ENCODE measurements around the gene POLE.
A peak's percentile ranks its signal among the peaks of the same experiment; 100 is the strongest.

The POLE gene

DNA sequence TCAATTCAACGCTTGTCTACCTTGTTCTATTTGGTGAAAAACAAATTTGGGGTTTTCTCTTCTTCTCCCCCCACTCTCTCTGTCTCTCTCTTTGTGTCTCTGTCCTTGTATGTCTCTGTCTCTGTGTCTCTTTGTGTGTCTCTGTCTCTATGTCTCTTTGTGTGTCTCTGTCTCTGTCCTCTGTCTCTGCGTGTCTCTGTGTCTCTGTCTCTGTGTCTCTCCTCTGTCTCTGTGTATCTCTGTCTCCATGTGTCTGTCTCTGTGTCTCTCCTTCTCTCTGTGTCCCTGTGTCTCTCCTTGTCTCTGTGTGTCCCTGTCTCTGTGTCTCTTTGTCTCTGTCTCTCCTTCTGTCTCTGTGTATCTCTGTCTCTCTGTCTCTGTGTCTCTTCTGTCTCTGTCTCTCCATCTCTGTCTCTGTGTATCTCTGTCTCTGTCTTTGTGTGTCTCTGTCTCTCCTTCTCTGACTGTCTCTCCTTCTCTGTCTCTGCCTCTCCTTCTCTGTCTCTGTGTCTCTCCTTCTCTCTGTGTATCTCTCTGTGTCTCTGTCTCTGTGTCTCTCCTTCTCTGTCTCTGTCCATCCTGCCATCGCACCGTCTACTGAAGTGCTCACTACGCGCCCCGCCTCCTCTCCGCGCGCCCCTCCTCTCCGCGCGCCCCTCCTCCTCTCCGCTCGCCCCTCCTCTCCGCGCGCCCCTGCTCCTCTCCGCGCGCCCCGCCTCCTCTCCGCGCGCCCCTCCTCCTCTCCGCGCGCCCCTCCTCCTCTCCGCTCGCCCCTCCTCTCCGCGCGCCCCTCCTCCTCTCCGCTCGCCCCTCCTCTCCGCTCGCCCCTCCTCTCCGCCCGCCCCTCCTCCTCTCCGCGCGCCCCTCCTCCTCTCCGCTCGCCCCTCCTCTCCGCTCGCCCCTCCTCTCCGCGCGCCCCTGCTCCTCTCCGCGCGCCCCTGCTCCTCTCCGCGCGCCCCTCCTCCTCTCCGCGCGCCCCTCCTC, 89.5 kb downstream of the POLE start:
- no peak for DNase-seq (ENCODE audit: low read depth in 2 of 2)

DNA sequence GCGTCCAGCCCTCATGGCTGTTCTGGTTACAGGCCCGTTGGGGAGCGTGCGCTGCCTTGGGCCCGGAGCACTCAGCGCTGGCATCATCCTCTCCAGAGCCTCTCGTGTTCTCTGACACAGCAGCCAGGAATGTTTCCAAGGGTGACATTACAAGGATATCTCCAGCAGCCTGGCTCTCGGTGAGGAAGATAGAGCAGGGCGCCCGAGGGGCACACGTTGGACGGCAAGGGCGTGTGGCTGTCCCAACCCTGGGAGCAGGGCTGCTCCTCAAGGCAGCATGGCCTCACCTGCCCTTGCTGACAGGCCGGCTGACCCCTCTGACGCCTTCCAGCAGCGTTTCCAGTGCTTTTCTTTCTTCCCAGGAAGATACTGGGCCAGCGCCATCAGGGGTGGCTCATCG, 91.1 kb downstream of the POLE start:
- no peak for DNase-seq (ENCODE audit: low read depth in 2 of 2)

DNA sequence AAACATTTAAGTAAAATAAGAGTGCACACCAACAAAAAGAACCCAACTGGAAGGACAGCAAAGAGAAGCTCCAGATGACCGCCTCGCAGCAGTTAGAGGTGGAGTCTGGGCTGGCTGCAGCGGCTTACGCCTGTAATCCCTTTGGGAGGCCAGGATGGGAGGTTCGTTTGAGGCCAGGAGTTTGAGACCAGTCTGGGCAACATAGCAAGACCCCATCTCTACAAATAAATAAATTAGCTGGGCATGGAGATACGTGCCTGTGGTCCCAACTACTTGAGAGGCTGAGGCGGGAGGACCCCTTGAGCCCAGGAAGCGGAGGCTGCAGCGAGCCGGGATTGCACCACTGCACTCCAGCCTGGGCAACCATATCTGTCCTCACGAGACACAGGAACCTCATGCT, 92.0 kb downstream of the POLE start:
- no peak for DNase-seq (ENCODE audit: low read depth in 2 of 2)

DNA sequence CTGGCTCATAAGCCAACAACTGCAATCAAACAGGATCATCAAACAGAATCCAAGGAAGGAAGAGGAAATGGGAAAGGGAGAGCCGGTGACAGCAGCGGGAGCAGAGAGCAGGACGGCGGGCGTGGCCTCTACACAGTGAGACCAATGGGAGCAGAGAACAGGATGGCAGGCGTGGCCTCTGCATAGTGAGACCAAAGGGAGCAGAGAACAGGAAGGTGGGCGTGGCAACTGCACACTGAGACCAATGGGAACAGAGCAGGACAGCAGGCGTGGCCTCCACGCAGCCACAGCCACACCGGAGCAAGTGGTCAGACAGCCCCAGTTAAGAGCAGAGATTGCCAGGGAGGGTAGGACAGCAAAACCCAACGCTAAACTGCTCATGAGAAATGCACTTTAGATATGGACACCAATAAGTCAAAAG, 93.2 kb downstream of the POLE start:
- peak; percentile 14 to 31 for DNase-seq (ENCODE audit: low read depth in 2 of 2)

DNA sequence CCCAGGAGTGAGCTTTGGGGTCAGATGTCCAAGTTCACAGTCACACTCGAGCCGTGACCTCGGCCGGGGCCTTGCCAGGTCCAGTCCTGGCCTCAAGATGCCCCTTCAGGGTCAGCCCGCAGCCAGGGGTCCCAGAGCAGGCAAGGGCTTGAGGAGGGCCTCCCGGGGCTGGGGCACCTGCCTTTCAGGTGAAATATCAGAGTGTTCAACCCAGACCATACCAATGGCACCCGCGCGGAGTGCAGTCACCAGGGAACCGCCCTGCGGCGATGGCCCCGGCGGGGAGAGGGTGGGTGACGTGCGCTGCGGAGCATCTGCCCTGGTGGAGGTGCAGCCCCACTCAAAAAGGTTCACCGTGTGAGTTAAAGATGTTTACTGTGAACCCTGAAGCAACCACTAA, 93.6 kb downstream of the POLE start:
- DNase-seq (ENCODE audit: low read depth in 2 of 2) = no peak

DNA sequence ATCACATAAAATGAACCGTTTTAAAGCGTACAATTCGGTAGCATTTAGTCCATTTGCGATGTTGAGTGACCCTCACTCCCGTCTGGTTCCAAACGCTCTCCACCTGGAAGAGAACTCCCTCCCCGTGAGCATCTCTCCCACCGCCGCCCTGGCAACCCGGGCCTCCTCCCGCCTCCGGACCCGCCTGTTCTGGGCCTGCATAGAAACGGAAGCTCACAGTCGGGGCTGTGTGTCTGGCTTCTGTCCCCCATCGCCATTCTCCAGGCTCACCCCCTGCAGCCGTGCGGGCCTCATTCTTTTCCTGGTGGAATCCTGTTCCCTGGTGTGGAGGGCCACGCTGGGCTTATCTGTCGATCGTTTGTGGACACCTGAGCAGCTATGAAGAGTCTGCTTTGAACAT, 94.1 kb downstream of the POLE start:
- DNase-seq (ENCODE audit: low read depth in 2 of 2) = no peak

DNA sequence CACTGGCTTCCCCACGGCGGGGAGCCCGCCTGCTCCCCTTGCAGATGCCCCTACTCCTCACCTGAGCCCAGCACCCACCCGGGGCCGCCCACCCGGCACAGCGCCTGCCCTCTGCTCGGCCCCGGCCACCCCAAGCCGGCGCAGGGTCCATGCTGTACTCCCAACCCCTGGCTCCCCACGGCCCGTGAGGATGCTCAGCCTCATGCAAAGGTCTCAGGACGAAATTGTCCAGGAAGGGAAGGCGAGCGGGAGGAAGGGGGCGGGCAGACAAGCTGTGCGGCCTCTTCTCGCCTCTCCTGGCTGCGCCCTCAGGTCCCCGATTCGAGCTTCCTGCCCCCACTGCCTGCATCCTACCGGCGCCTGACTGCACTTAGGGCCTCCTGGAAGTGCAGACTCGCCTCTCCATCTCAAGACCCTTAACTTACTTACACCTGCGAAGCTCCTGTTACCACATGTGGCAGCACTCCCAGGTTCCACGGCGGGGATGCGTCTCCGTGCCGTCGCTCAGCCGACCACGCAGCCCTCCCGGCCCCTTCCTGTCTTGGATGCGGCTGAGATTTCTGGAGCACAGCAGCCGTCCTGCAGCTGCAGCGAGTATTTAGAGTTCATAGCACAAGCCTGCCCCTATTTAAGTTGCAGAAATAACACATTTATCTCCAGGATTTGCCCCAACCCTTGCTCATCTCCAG, 94.7 kb downstream of the POLE start:
- no peak for DNase-seq (ENCODE audit: low read depth in 2 of 2)

DNA sequence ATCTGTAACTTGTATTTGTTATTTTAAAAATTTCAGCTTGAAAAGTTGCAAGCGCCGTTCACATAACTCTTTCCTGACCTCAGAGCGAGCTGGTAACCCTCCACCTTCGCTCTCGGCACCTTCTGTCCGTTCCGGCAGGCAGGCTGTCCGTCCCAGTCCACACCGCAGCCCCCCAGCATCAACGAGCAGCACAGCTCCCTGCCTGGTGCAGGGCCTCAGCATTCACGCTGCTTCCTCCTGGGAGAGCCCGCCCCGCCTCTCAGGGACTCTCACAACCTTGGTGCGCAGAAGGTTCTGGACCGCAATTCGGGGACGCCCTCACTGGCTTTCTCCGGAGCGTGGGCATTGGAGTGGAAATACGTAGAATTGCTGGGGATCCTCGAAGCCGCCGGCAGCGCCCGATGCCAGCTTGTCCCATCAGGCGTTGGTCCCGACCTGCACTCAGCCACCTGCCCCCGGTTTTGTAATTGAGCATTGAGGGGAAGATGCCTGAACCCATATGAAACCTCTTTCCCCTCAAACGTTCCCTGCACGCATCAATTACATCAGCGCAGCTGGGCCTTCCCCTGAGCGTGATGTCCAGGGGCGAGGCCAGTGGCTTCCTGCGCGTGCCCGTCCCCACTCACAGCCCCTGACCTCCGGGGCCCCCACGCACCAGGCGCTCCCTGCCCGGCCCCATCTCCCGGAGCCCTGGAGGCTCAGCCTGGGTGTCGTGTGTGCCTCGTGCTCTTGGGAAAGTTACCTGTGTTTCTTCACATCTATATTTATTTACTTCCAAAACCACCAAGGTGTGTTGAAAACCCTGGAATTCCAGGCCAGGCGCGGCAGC, 95.8 kb downstream of the POLE start:
- DNase-seq (ENCODE audit: low read depth in 2 of 2) = no peak

DNA sequence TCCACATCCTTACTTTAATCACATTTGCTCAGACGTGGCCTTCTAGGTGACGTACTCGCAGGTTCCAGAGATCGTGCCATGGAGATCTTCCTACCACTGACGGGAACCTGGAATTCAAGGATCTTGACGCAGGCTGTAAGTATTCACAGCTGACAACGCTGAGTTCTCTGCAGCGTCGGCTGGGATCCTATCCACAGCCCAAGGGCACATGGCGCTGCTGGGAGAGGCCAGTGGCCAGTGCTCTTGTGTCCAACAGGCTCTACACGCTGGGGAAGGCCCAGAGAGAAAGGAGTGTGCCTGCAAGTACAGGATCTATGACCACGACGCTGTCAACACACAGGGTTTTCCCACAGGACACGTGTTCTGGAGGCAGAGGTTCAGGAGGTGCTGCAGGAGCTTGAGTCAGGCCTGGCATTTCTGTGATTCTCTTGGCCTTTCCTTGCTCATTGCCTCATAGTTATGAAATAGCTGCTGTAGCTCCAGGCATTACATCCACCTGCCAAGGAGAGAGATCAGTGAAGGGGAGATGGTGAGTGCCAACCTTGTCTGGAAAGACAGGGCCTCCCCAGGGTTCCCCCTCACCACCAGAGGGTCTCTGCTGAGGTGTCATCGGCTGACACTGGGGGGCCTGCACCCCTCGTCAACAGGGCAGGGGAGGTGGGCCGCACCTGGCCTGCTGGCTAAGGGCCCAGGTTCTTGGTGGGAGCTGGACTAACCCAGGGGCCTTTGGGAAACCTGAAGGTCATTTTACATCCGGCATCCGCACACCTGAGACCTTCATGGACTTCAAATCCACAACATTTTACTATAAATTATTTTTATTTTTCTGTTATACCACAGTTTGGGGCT, 98.1 kb downstream of the POLE start:
- DNase-seq (ENCODE audit: low read depth in 2 of 2) = no peak

DNA sequence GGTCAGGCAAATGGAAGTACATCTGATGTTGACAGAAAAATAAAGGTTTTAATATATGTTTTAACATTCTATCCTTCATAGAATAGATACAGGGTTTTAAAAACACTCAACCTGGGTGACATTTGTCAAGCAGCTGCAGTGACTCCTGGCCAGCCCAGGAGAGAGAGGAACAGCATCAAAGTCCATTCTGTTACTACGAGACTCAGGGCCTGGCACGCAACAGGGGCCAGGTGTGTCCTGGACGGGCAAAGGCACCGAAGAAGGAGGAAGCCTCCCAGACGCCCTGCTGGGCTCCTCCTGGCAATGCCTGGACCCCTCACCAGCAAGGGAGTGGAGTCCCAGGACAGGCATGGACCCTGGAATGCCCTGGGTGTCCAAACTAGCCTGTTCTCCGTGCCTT, 98.8 kb downstream of the POLE start:
- DNase-seq (ENCODE audit: low read depth in 2 of 2) = no peak

DNA sequence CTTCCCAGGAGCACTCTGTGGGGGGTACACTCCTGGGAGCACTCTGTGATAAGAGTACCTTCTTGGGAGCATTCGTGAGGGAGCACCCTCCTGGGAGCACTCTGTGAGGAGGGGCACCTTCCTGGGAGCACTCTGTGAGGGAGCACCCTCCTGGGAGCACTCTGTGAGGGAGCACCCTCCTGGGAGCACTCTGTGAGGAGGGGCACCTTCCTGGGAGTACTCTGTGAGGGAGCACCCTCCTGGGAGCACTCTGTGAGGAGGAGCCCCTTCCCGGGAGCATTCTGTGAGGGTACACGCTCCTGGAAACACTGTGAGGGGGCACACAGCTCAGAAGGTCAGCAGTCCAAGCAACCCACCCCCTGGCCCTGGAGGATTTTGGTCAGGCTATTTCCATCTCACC, 99.4 kb downstream of the POLE start:
- DNase-seq (ENCODE audit: low read depth in 2 of 2) = no peak

DNA sequence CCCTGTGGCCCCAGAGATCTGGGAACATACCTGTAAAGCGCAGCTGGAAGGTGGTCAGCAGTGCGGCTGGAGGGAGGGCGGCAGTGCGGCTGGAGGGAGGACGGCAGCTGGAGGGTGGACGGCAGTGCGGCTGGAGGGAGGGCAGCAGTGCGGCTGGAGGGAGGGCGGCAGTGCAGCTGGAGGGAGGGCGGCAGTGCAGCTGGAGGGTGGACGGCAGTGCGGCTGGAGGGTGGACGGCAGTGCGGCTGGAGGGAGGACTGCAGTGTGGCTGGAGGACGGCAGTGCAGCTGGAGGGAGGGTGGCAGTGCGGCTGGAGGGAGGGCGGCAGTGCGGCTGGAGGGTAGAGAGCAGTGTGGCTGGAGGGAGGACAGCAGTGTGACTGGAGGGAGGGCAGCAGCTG, 100.2 kb downstream of the POLE start:
- DNase-seq (ENCODE audit: low read depth in 2 of 2) = no peak

DNA sequence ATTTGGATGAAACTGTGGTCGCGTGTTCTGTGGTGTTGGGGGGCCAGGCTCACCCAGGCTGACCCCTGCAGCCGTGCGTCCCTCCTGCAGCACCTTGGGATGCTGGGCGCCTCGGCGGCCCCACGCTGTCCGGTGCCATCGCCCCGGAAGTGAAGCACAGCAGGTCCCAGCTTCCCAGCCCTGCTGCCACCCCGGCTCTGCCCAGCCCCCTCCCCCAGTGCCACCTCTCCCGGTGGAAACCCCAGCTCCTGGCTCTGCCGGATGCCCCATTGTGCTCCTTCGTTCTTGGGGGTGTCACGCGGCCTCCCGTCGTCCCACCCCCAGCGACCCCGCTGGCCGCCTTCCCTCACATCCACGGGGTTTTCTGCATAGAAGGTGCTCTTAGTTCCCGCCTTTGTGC, 102.0 kb downstream of the POLE start:
- no peak for DNase-seq (ENCODE audit: low read depth in 2 of 2)

DNA sequence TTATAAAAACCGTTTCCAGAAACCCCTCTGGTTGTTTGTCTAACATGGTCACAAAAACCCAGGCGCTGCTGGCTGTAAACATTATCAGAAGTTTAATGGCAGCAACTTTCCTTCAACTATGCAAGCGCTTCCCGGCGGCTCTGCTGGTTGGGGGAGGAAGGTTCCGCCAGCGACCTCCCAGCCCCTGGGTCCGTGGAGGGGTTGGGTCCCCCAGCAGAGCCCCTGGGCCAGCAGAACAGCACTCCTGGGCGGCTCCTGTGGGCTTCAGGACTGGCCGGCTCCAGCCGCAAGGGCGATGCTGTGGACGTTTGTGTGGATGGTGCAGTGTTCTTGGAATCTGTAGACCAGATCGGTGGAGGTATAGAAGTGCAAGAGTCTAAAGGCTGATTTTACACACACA, 102.7 kb downstream of the POLE start:
- DNase-seq (ENCODE audit: low read depth in 2 of 2) = no peak

DNA sequence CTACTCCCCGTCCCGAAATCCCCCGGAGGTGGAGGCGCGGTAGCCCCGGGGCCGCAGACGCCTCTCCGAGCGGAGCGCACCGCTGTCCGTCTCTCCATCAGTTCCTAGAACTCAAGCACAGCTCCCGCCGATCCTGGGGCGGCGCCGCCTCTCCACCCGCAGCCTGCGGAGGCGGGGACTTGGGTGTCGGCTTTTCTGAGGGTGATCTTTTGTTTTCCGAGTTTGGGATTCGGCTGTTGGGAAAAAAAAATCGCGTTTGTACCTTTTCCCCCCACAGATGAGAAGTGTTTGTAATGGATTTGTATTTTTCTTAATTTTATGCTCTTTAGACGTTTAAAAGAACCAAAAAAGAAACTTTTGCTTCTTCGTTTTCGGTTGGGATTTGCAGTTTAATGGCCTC, 103.4 kb downstream of the POLE start:
- no peak for DNase-seq (ENCODE audit: low read depth in 2 of 2)

DNA sequence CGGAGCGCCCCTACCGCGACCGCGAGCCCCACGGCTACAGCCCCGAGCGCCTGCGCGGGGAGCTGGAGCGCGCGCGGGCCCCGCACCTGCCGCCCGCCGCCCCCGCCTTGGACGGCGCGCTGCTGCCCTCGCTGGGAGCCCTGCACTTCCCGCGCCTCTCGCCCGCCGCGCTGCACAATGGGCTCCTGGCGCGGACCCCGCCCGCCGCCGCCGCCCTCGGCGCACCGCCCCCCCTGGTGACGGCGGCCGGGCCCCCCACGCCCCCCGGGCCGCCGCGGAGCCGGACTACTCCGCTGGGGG, 103.8 kb downstream of the POLE start:
- DNase-seq (ENCODE audit: low read depth in 2 of 2) = no peak

DNA sequence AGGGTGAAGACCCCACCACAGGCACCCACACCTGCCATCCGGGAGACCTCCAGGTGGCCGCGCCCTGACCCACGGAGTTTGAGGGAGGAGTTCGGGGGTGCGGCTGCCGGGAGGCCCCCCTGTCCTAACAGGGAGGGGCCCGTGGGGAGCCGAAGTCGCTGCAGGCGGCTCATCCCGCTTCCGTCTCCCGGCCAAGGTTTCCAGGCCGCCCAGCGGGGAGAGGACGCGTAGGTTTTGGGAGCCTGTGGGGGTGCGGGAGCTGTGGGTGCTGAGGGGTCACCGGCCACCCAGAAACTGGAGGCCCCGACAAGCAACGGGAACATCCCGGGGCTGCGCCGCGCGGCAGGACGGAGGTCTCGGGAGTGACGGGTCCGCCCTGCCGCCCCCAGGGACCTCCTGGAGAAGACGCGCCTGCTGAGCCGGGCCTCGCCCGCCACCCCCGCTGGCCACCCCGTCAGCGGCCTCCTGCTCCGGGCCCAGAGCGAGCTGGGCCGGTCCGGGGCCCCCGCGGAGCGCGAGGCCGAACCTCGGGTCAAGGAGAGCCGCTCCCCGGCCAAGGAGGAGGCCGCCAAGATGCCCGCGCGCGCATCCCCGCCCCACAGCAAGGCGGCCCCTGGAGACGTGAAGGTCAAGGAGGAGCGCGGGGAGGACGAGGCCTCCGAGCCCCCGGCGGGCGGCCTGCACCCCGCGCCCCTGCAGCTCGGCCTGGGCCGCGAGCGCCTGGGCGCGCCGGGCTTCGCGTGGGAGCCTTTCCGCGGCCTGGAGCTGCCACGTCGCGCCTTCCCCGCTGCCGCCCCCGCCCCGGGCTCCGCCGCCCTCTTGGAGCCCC, 104.3 kb downstream of the POLE start:
- no peak for DNase-seq (ENCODE audit: low read depth in 2 of 2)

DNA sequence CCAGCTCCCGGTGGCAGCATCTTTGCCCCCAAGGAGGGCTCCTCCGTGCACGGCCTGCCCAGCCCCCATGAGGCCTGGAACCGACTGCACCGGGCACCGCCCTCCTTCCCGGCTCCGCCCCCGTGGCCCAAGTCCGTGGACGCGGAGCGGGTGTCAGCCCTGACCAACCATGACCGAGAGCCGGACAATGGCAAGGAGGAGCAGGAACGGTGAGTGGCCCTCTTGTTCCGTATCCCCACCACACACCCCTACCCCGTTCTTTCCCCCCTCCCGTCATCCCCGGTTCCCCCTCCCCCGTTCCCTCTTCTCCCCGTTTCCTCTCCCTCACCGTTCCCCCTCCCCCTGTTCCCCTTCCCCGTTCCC, 105.1 kb downstream of the POLE start:
- DNase-seq (ENCODE audit: low read depth in 2 of 2) = no peak

DNA sequence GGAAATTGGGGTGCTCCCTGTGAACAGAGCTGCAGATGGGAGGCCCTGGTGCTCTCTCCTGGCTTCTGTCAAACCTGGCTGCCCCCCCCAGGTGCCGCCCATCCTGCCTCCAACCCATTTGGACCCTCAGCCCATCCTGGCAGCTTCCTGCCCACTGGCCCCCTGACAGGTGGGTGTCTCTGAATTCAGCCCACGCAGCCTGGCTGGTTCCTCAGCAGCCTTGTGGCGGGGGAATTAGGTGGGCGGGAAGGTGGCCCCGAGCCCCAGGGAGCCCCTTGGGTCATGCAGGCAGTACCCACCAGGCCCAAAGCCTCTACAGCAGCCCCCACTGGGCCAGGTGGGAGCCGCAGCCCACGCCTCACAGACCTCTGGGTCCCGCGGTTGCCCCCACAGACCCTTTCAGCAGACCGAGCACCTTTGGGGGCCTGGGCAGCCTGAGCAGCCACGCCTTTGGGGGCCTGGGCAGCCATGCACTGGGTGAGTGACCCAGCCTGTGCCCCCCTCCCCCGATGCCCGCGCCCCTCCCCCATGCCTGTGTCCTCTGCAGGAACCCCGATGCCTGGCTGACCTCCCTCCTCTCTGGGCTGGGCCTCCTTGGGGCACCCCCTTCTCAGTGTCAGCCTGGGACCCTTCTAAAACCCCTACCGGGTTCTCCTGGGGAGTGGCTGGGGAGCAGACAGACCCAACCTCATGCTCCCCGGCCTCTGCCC, 105.6 kb downstream of the POLE start:
- no peak for DNase-seq (ENCODE audit: low read depth in 2 of 2)

DNA sequence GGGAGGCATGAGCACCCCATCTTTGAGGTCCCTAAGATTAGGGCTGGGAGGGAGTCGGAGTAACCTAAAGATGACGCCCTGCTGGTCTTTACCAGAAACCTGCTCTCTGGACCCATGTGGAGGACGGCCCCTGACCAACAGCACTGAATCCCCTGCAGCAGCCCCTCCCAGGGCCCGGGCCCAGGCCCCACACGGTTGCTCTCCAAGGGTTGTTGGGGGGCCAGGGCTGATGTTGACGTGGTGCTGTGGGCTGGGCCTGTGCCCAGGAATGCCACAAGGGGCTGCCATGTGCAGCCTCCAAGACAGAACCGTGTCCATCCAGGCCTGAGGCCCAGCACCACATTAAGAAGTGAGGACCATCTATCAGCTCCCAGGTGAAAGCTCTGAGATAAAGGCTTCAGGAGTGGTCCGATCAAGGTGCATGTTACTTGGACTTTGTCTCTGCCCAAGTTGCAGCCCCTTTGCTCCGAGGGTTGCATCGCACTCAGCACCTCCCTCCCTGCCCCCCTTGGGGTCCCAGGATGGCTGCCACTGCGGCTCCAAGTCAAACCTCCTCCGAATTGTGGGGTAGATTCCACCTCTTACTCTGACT, 106.3 kb downstream of the POLE start:
- no peak for DNase-seq (ENCODE audit: low read depth in 2 of 2)

Data from stimulated activated CD4-positive, alpha-beta T cell treated with anti-CD3 and anti-CD28 coated beads, Interleukin-15, amount 100 ng/mL, for 48 hours (primary cell).